Activated gamma-delta T cell treated with Interleukin-2 at 50 U/mL for 16 hours (primary cell): Measurements from ENCODE around the gene LGR4.

ENCODE experiments used
- DNase-seq: peaks from one replicate; pipeline ENCODE4 v3.0.0-alpha.2; 2020

Gene LGR4

GRCh38 chr11:27421819-27422494 is 50.6 kb downstream of the LGR4 start:
- DNase-seq: no peak

- no peak for DNase-seq
Measured at GRCh38 chr11:27420722-27421572, 51.6 kb downstream of the LGR4 start.

DNA sequence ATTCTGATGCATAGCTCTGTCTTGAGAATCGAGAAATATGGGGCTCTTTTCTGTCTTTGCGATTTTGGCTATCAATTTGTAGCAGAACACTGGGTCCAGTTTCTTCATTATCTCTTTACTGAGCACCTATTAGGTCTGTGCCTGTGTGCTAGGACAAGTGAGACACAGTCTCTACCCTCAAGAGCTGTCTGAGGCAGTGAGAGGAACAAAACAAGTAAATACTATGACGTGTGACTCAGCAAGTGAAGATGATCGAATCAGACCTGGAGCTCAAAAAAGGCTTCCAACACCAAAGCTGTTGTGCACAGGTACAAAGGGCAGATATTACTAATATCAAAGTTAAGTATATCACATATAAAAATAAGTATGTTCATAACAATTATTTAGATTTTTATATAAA is 52.4 kb downstream of the LGR4 start:
- DNase-seq: no peak

- DNase-seq: no peak
Measured at GRCh38 chr11:27418356-27418755, 54.2 kb downstream of the LGR4 start.

DNA sequence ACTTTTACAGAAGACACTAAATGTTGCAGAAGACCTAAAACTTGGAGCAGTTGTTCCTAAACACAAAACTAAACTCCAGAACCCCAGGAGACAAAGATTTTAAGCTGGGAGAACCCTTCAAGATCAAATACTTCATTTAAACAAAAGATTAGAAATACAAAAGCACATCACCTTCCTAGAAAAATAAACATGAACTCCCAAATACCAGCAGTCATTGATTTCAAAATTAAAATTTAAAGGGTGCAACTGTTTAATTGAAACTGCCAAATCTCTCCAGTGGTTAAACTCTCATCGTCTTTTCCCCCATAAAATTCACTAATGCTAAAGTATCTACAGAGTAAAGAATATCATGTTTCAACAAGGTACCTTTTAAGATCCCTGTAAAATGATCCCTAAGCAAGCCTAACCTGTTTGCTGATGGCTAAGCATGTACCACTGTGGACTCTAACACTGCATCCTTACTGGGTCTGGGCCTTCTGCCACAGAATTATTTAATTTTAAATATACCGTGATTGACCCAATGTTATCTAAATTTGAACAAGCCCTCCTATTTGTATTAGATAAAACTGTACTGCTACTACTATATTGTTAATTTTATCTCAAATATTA is 55.9 kb downstream of the LGR4 start:
- no peak for DNase-seq

GRCh38 chr11:27414644-27415043 is 57.9 kb downstream of the LGR4 start:
- DNase-seq: no peak

DNA sequence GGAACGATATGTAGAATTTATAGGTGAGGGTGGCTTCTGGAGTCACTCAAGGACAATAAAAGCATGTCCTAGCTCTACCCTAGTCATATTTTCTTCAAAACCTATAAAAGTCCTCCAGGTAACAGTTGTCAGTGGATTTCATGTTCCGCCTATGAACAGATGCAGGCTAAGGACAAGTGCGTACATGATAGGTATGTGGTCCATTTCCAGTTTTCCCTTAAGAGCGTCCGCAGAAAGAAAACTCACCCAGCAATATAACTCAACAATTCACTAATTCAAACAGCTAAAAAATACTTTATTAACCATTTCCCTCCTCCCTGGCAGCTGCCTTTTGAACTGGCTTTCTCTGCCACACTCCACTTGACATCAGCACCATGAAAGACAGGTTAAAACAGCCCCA is 59.4 kb downstream of the LGR4 start:
- no peak for DNase-seq

DNA sequence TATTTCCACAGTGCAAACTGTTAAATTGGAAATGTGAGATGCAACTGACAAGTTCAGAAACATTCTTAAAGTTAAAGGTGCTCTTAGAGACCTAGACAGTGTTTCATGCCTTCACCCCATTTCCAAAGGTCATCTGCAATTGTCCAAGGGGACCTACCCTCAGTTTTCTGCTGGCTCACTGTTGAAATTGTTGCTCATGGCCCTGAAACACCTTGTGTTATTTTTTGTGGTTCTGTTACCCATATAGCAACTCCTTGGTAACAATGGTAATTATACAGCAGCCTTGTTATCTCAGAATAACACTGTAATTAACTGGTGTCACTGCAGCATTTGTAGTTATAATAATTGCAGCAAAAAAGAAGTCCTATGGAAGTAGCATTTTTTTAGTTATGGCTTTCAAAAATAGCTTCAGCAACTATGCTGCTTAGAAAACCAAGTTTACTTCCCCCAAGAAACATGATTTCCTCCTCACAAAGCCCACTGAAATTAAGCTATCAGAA is 60.3 kb downstream of the LGR4 start:
- DNase-seq: no peak

GRCh38 chr11:27411328-27411727 is 61.3 kb downstream of the LGR4 start:
- no peak for DNase-seq

DNA sequence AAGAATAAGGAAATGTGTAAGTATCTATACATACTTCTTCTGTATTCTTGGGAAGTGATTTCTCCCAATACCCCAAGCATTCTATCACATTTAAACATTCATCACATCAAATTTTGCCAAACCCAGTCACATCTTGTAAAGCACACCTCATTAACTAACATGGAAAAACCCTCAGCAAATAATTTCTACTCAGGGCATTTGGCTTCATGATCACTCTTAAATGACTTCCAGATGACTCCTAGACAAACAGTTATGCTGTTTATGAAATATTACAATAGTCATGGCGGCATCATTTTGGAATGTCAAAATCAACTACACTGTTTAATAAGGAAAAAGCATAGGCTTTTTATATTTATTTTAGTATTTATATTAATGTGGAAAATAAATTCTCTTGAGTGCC is 62.3 kb downstream of the LGR4 start:
- DNase-seq: no peak

GRCh38 chr11:27409742-27410141 is 62.8 kb downstream of the LGR4 start:
- no peak for DNase-seq

DNA sequence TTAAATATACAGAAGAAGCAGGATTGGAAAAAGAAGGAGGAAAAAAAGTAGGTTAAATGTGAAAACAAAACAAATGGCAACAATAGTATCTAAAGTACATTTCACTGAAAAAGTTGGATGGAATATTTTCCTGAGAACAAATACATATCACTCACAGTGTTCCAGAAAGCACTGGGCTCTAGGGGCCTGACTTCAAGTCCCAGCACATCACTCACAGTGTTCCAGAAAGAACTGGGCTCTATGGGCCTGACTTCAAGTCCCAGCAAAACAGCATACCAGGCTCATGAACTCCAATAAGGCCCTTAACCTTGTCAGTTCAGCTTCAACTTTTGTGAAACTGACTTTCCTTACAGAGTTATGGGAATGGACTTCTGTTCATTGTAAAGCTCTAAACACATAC is 63.5 kb downstream of the LGR4 start:
- no peak for DNase-seq

- no peak for DNase-seq
Measured at GRCh38 chr11:27408246-27408800, 64.3 kb downstream of the LGR4 start.

DNA sequence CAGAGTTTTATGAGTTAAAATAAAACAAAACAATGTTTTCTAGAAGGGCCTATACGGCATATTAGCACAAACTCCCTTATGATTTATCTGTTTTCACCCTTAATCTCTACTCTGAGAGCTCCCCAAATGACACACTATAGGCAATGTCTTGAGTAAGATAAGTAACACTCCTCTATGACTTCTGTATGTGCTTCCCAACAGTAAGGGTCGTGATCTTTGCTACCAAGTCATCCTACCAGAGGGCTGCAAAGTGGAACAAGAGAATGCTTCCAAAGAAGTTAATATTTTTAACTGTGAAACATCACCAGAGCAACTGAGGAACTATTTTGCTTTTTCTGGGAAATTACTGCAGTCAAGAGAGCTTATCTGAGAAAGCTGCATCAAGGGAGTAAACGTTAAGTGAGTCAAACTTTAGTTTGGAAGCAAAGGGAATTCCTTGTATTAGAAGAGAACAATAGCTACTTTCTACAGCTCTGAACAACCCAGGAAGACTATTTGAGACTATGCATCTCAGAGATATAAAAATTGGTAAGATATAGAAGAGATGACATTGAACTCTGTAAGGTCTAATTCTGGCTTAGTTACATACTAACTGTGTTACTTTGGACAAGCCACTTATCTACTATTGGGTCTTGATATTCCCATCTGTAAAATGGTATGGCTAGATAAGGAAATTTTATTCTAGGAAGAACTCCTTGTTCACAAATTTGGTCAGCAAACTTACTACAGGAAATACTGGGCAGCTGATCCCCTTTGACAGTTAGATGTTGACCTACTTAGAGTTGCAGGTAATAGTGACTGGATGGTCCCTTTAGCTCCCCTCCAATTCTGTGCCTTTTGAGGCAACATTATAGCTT is 65.9 kb downstream of the LGR4 start:
- DNase-seq: no peak

DNA sequence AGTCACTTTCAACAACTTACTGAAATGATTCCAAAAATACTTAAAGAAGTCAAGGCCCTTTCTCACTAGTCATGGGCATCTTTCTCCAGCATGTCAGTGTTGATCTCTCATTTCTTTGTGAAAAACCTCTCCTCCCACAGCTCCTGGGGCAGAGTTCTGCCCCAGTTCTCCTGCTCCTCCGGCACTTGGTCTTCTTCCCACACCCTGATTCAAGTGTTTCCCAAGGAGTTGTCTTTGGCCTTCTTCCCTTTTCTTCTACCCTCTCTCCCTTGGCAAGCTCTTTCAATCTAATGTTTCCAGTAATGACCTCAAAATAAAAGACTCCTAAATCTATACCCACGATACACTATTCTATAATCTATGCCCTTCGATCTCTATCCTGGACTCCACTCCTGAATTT is 67.5 kb downstream of the LGR4 start:
- DNase-seq: no peak

DNA sequence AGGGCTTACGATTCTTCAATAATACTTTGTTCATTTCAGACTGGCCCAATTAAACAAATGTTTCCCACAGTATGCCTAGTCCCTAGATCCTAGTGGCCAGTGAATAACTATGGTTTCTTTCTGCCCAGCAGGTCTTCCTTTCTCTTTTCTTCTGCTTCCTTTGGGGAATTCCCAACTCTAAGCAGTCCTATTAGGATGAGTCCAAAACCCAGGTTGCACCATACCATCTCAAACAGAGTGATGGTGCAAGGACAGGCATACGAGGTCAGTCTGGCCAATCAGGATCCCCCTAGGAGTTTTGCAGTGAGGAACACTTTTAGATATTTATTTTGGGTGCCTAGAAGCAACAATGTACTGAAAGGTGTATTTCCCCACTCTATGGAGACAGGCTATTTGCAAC is 68.2 kb downstream of the LGR4 start:
- no peak for DNase-seq

DNA sequence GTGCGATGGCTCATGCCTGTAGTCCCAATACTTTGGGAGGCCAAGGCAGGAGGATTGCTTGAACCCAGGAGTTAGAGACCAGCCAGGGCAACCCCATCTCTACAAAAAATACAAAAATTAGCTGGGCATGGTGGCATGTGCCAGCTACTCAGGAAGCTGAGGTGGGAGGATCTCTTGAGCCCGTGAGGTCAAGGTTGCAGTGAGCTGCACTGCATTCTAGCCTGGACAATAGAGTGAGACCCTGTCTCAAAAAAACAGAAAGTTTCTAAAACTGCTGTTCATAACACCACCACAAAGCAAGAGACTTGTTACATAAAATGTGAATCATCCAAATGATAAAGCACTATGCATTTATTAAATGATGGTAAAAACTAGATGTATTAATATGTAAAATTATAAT is 69.4 kb downstream of the LGR4 start:
- DNase-seq: no peak

DNA sequence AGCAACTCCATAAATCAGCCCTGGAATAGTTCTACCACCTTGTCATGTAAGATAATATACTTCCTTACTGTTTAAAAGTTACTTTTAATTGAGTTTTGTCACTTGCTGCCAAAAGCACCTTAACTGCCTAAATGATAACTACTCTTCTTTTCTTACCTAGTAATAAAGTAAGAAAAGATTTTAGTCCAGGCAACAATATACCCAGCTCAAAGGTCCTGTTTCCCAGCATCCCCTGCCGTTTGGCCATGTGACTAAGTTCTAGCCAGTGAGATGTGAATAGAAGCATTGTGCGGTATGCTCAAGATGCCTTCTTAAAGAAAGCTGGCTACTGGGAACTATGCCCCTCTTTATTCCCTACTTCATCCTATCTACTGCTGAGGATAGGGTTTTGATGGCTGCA is 70.1 kb downstream of the LGR4 start:
- no peak for DNase-seq

DNA sequence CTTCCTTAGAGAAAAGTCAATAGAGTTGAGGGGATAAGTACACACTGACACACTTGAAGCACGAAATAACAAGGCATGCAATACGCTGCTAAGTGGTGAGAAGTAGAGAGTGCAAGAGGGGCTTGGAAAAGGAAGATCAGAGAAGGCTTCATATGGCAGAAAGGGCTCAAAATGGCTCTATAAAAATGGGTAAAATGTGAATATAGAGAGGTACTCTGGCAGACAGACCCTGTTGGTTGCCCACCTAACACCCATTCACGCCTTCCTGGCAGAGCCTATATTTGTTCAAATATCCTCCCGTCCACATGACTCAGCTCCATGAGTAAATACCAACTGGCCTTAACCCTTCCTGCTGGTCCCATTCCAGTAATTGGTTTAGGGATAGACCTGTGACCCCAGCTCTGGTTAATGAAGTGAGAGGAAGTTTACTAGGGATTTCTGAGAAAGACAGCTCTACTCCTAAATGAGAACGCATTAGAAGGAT is 70.7 kb downstream of the LGR4 start:
- DNase-seq: no peak

DNA sequence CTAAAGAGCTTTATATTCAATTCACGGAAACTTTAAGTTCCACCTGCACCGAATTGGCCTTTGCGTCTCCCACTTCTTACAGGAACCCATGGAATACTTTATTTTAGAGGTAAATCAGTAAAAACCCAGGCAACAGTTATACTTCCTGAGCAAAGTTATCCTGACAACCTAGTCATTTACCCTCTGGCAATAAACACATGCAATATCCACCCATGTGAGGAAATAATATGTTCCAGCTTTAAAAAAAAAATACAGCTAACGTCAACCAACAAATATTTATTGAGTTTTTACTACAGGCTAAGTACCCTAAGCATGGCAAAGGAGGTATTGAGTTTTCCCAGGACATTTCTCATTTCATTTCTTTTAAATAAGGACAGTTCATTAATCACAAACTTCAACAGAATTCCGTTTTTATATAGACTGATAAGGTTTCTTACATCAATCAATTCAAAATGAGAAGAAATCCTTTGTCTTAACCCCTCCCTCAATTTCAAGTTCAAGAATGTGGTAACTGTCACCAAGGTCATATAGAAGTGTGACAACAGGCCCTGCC is 71.2 kb downstream of the LGR4 start:
- DNase-seq: no peak

GRCh38 chr11:27398400-27398770 is 74.2 kb downstream of the LGR4 start:
- no peak for DNase-seq
